Activated B cell treated with CpG ODN at 0.5 μM for 24 hours (primary cell): ENCODE results near the gene TMEM79. TPM values are rescaled to one million over a fixed set of nuclear protein-coding genes. Genes with fewer than 3 reads are reported as not detected.

Source experiments
- ATAC-seq: fragments of 200-7000 bp; cut with Tn5 transposase; one replicate; pipeline ENCODE4 v1.10.0; 2021; ENCODE audit warnings: low read depth, mild to moderate bottlenecking, moderate library complexity
- CTCF ChIA-PET: fragments of 350-600 bp; sonication (Branson Sonifier 250); formaldehyde crosslinking; loops from one replicate; lab custom pipeline; 2021; ENCODE audit warnings: antibody characterized with exemption; lab: Charles Lee
- POLR2A ChIA-PET: fragments of 350-600 bp; sonication (Branson Sonifier 250); formaldehyde crosslinking; loops from one replicate; lab custom pipeline; 2021; ENCODE audit warnings: antibody characterized with exemption; lab: Charles Lee
- DNase-seq: peaks from one replicate; pipeline ENCODE4 v3.0.0; 2022
- H3K27ac Mint-ChIP-seq: one replicate; pipeline ENCODE4 v1.8.0; 2020; ENCODE audit warnings: mixed read lengths
- H3K27me3 Mint-ChIP-seq: one replicate; pipeline ENCODE4 v1.8.0; 2021; ENCODE audit warnings: mixed read lengths
- H3K36me3 Mint-ChIP-seq: one replicate; pipeline ENCODE4 v1.8.0; 2021; ENCODE audit warnings: low read depth, mixed read lengths
- H3K4me1 Mint-ChIP-seq: one replicate; pipeline ENCODE4 v1.8.0; 2021; ENCODE audit warnings: mixed read lengths
- H3K4me3 Mint-ChIP-seq: one replicate; pipeline ENCODE4 v1.8.0; 2020; ENCODE audit warnings: mild to moderate bottlenecking, mixed read lengths
- H3K9me3 Mint-ChIP-seq: one replicate; pipeline ENCODE4 v1.8.0; 2020; ENCODE audit warnings: mixed read lengths
- intact Hi-C: fragments of 100-400 bp; cut with micrococcal nuclease; formaldehyde crosslinking; loops from one replicate; pipeline ENCODE4 v1.15.1; 2024
- total RNA-seq: library from RNA; stranded (reverse); gene quantifications from 2 replicates; pipeline ENCODE4 v1.2.3, GENCODE V29; 2022
- TF ChIP-seq, protein P1 (sequence below): fragments of 200-600 bp; IDR thresholded peaks from one replicate; pipeline ENCODE4 v1.8.0; 2022; ENCODE audit warnings: antibody characterized with exemption, mild to moderate bottlenecking

The TMEM79 gene
- total RNA-seq, 1 donor from 2014 or later: 5.1 TPM

DNA sequence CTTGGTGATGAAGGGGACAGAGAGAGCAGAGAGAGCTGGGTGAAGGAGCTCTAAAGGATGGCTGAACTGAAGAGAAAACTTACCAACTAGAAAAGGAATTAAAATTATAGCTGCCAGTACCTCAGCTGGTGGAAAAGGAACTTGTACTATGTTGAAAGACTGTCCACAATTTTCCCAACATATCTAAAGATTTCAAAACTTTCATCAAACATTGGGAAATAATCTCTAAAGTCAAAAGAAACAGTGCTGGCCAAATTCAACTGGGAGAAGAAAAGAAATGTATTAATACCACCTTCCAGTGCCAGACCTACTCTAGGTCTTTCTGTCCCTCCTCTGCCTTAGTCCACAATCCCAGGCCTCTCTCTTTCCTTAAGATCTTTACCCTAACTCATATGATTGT is 7.6 kb upstream of the TMEM79 start:
- ChIA-PET CTCF (no interaction called here), POLR2A (interaction anchor here (0.7 kb wide), 1 partner anchor 293 kb away, joined by 6 read pairs; no protein-coding TSS in a partner anchor)
- ATAC-seq (no peak), DNase-seq (no peak)
- Mint-ChIP-seq H3K9me3 (no peaks in the 10 kb centered on the region), H3K27me3 (no peaks in the 10 kb centered on the region), H3K4me1 (peaks cover 15% of the 10 kb centered on the region), H3K27ac (no peak overlapping the region), H3K4me3 (no peak overlapping the region), H3K36me3 (peaks cover 78% of the 10 kb centered on the region)
- intact Hi-C loops: no loop called here
- TF ChIP-seq, protein P1, sequence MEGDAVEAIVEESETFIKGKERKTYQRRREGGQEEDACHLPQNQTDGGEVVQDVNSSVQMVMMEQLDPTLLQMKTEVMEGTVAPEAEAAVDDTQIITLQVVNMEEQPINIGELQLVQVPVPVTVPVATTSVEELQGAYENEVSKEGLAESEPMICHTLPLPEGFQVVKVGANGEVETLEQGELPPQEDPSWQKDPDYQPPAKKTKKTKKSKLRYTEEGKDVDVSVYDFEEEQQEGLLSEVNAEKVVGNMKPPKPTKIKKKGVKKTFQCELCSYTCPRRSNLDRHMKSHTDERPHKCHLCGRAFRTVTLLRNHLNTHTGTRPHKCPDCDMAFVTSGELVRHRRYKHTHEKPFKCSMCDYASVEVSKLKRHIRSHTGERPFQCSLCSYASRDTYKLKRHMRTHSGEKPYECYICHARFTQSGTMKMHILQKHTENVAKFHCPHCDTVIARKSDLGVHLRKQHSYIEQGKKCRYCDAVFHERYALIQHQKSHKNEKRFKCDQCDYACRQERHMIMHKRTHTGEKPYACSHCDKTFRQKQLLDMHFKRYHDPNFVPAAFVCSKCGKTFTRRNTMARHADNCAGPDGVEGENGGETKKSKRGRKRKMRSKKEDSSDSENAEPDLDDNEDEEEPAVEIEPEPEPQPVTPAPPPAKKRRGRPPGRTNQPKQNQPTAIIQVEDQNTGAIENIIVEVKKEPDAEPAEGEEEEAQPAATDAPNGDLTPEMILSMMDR: no peak

DNA sequence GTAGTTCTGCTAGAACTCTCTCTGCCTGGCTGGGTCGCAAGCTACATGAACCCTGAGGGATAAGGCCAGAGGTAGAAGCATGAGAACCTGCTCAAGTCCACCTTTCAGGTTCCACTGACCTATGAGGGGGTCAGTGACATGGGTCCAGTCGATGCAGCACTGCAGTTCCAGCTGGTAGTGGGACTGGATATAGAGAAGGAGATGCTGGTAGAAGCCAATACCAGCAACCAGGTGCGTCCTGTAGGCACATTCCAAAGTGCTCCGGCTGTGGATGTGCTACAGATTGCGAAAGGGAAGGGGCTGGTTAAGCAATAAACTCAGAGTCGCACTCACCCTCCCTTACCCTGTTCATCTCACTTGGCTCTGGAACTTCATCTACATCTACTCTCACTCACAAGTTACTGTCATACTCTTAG is 7.2 kb upstream of the TMEM79 start:
- ChIA-PET POLR2A (no interaction called here), CTCF (no interaction called here)
- Mint-ChIP-seq H3K4me1 (peaks cover 18% of the 10 kb centered on the region), H3K9me3 (no peaks in the 10 kb centered on the region), H3K27ac (no peak overlapping the region), H3K4me3 (no peak overlapping the region), H3K36me3 (peaks cover 74% of the 10 kb centered on the region), H3K27me3 (no peaks in the 10 kb centered on the region)
- intact Hi-C loops: no loop called here
- no peak for DNase-seq
- TF ChIP-seq, protein P1: no peak
- no peak for ATAC-seq

DNA sequence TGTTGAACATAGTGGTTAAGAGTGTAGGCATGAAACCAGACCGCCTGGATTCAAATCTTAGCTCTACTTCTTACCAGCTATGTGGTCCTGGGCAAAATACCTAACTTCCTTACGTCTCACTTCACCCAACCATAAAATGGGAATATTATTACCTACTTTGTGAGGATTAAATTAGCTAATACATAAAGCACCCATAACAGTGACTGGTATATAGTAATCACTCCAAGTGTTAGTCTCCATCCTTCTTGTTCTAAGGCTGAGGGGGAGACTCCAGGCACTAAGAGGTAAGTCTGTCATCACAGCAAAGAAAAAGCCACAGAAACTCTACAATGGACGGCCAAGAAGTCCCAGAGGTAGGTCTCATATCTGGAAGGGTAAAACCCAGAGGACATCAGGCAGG is 4.3 kb upstream of the TMEM79 start:
- TF ChIP-seq, protein P1: no peak
- ChIA-PET POLR2A (interaction anchor here (0.6 kb wide), 1 partner anchor 438 kb away, joined by 4 read pairs; no protein-coding TSS in a partner anchor), CTCF (interaction anchor here (0.9 kb wide), 1 partner anchor 290 kb away, joined by 3 read pairs; no protein-coding TSS in a partner anchor)
- Mint-ChIP-seq H3K36me3 (peaks cover 54% of the 10 kb centered on the region), H3K4me3 (no peak overlapping the region), H3K9me3 (no peaks in the 10 kb centered on the region), H3K4me1 (peaks cover 40% of the 10 kb centered on the region), H3K27ac (no peak overlapping the region), H3K27me3 (no peaks in the 10 kb centered on the region)
- DNase-seq (no peak), ATAC-seq (no peak)
- intact Hi-C loops: loop anchor here (5.0 kb wide), 2 partner anchors 37 to 68 kb away; partner anchors contain the start of gene PMF1

DNA sequence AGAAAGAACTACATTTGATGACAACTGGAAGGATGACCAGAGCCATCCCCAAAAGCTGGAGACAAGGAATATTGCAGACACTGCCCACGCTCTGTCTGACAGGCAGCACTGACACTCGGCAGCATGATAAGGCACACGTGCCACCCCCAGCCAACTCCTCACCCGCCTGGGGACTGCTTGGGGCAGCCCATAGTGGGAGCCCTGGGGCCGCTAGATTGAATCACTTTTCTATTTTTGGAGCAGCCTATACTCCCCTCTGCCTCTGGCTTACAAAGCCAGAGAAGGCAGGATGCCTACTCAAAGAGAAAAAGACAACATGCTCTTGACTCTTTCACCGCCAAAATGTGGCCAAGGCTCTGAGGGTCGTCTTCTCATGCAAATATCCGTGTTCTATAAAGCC is 2.8 kb upstream of the TMEM79 start:
- ATAC-seq (peak; percentile 31), DNase-seq (no peak)
- Mint-ChIP-seq H3K4me1 (peaks cover 40% of the 10 kb centered on the region), H3K27ac (peak overlapping the region; percentile 88), H3K27me3 (no peaks in the 10 kb centered on the region), H3K4me3 (peak overlapping the region; percentile 93), H3K9me3 (no peaks in the 10 kb centered on the region), H3K36me3 (peaks cover 46% of the 10 kb centered on the region)
- CTCF ChIA-PET: no interaction called here
- TF ChIP-seq, protein P1: no peak
- POLR2A ChIA-PET: interaction anchor here (0.6 to 1.3 kb wide), 6 partner anchors 50 to 460 kb away, joined by 3 to 13 read pairs (median 6); partner anchors contain the start of genes CCT3 and TSACC
- intact Hi-C loops: loop anchor here (5.0 kb wide), 2 partner anchors 36 to 69 kb away; partner anchors contain the start of gene PMF1

GRCh38 chr1:156281693-156282478 is 2.2 kb upstream of the TMEM79 start:
- ChIA-PET CTCF (interaction anchor here (1.4 to 2.0 kb wide), 2 partner anchors 54 to 56 kb away, joined by 4 to 5 read pairs; no protein-coding TSS in a partner anchor), POLR2A (interaction anchor here (0.6 to 2.9 kb wide), 26 partner anchors 10 to 486 kb away, joined by 3 to 16 read pairs (median 5); partner anchors contain the start of genes CCT3, GLMP, ISG20L2 and LMNA)
- peaks cover 40% of the 10 kb centered on the region for H3K36me3 Mint-ChIP-seq
- peak overlapping the region; percentile 93 for H3K4me3 Mint-ChIP-seq
- intact Hi-C loops: loop anchor here (1.0 to 5.0 kb wide), 8 partner anchors 9 to 425 kb away; partner anchors contain the start of genes CCT3, GLMP, GON4L and LAMTOR2
- H3K27me3 Mint-ChIP-seq: no peaks in the 10 kb centered on the region
- DNase-seq: no peak
- TF ChIP-seq, protein P1: no peak
- peaks cover 40% of the 10 kb centered on the region for H3K4me1 Mint-ChIP-seq
- no peaks in the 10 kb centered on the region for H3K9me3 Mint-ChIP-seq
- no peak for ATAC-seq
- peak overlapping the region; percentile 88 for H3K27ac Mint-ChIP-seq
